Heart left ventricle (tissue), 13 donors: Measurements from ENCODE around the gene DOCK3.

ENCODE experiments used
- POLR2A ChIP-seq, 2 donors: fragments of 450-650 bp; IDR thresholded peaks; one replicate each; pipeline ENCODE4 v1.6.1; 2017; ENCODE audit warnings: antibody characterized with exemption in 2 of 2, mild to moderate bottlenecking in 2 of 2, moderate library complexity in 2 of 2
- TF ChIP-seq, protein P1 (sequence below), 12 donors: fragments of 200-600 bp; sonication (generic) in 4 of 12; IDR thresholded peaks; one replicate each; pipeline versions ENCODE4 v1.5.0 to v1.8.0; 2018 to 2022; ENCODE audit warnings: antibody characterized with exemption in 12 of 12, mild to moderate bottlenecking in 5 of 12
- donor health status: ischemic (EF 13 %, LVEDD 7.1; RV severe dilation, severe dysfunction).
- donor health status: DM: no; HTN: yes; CAD: no.
- donor health status: DM: no; HTN: no; CAD: no.
- donor health status: ischemic (EF 25% LVEDD 6.9; RV normal size, moderate dysfunction).
- donor health status: ischemic (EF 25% LVEDD 5.7; RV mildly dilated, moderate dysfunction).
- donor health status: ischemic (EF 35%, LVEDD 5.7; RV mildly dilated, moderate dysfunction).
- donor health status: nonischemic (EF 11% LVEDD 7.7; RV severe dilation, severe dysfunction).
- donor health status: DM: yes; HTN: yes; CAD: no.
- donor health status: PGD.
- donor health status: ischemic (EF 29% LVEDD 5.4; RV normal size, mild dysfunction).
- donor health status: nonischemic (EF 23%, LVEDD 6.1; RV moderate dilation, normal function).

DNA sequence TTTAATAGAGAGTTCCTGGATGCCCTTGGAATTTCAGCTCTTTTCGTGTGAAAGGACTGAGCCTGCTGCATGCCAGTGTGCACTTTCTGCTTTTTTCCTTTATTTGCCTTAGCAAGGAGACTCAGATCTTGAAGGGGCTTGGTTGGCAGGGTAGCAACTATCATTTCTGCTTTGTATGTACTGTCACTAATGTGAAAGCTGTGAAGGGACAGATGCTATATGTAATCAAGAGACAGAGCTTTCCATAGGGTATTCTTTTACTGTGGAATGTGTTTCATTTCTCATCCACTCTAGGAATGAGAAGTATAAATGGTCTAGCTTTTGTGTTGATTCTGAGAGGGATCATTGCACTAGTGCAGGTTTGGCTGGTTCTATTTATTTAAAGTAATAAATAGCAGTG lies 377.8 kb downstream of the DOCK3 start:
- TF ChIP-seq, protein P1, sequence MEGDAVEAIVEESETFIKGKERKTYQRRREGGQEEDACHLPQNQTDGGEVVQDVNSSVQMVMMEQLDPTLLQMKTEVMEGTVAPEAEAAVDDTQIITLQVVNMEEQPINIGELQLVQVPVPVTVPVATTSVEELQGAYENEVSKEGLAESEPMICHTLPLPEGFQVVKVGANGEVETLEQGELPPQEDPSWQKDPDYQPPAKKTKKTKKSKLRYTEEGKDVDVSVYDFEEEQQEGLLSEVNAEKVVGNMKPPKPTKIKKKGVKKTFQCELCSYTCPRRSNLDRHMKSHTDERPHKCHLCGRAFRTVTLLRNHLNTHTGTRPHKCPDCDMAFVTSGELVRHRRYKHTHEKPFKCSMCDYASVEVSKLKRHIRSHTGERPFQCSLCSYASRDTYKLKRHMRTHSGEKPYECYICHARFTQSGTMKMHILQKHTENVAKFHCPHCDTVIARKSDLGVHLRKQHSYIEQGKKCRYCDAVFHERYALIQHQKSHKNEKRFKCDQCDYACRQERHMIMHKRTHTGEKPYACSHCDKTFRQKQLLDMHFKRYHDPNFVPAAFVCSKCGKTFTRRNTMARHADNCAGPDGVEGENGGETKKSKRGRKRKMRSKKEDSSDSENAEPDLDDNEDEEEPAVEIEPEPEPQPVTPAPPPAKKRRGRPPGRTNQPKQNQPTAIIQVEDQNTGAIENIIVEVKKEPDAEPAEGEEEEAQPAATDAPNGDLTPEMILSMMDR (IDR thresholded peaks at IDR 0.05) = no peak
- no peak for TF ChIP-seq POLR2A (IDR thresholded peaks at IDR 0.05)
